ENCODE measurements around the gene HACE1.
"Not testable (repeated sequence)": the region's sequence is repeated elsewhere in the genome, so short reads cannot be mapped to it uniquely, and the experiment has no call there.

HACE1 gene

DNA sequence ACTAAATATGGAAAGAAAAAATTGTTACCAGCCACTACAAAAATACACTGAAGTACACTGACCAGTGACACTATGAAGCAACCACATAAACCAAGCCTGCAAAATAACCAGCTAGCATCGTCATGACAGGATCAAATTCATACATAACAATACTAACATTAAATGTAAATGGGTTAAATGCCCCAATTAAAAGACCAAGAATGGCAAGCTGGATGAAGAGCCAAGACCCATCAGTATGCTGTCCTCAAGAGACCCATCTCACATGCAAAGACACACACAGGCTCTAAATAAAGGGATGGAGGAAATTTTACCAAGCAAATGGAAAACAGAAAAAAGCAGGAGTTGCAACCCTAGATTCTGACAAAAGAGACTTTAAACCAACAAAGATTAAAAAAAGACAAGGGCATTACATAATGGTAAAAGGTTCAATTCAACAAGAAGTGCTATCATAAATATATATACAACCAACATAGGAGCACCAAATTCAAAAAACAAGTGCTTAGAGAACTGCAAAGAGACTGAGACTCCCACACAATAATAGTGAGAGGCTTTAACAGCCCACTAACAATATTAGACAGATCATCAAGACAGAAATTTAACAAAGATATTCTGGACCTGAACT is 104.8 kb downstream of the HACE1 start:
- Histone ChIP-seq H3K27ac (replicated peaks) (no peak overlapping the region), H3K27me3 (ENCODE audit: insufficient read depth, poor library complexity, severe bottlenecking) (no peaks in the 10 kb centered on the region), H3K4me3 (replicated peaks; ENCODE audit: insufficient read depth, low read length) (no peak overlapping the region)
- no peak for DNase-seq (ENCODE audit: low read depth in 1 of 2, low spot score in 1 of 2)
- TF ChIP-seq SPI1 (IDR thresholded peaks at IDR 0.05; ENCODE audit: borderline replicate concordance, low read depth) (no peak), GABPA (IDR thresholded peaks at IDR 0.05; ENCODE audit: low read depth) (no peak), POLR2AphosphoS5 (IDR thresholded peaks at IDR 0.05; ENCODE audit: low read depth) (no peak)
- TF ChIP-seq, protein P1, sequence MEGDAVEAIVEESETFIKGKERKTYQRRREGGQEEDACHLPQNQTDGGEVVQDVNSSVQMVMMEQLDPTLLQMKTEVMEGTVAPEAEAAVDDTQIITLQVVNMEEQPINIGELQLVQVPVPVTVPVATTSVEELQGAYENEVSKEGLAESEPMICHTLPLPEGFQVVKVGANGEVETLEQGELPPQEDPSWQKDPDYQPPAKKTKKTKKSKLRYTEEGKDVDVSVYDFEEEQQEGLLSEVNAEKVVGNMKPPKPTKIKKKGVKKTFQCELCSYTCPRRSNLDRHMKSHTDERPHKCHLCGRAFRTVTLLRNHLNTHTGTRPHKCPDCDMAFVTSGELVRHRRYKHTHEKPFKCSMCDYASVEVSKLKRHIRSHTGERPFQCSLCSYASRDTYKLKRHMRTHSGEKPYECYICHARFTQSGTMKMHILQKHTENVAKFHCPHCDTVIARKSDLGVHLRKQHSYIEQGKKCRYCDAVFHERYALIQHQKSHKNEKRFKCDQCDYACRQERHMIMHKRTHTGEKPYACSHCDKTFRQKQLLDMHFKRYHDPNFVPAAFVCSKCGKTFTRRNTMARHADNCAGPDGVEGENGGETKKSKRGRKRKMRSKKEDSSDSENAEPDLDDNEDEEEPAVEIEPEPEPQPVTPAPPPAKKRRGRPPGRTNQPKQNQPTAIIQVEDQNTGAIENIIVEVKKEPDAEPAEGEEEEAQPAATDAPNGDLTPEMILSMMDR (IDR thresholded peaks at IDR 0.05; ENCODE audit: insufficient read depth, low read length) = no peak
- TF ChIP-seq, protein P2, sequence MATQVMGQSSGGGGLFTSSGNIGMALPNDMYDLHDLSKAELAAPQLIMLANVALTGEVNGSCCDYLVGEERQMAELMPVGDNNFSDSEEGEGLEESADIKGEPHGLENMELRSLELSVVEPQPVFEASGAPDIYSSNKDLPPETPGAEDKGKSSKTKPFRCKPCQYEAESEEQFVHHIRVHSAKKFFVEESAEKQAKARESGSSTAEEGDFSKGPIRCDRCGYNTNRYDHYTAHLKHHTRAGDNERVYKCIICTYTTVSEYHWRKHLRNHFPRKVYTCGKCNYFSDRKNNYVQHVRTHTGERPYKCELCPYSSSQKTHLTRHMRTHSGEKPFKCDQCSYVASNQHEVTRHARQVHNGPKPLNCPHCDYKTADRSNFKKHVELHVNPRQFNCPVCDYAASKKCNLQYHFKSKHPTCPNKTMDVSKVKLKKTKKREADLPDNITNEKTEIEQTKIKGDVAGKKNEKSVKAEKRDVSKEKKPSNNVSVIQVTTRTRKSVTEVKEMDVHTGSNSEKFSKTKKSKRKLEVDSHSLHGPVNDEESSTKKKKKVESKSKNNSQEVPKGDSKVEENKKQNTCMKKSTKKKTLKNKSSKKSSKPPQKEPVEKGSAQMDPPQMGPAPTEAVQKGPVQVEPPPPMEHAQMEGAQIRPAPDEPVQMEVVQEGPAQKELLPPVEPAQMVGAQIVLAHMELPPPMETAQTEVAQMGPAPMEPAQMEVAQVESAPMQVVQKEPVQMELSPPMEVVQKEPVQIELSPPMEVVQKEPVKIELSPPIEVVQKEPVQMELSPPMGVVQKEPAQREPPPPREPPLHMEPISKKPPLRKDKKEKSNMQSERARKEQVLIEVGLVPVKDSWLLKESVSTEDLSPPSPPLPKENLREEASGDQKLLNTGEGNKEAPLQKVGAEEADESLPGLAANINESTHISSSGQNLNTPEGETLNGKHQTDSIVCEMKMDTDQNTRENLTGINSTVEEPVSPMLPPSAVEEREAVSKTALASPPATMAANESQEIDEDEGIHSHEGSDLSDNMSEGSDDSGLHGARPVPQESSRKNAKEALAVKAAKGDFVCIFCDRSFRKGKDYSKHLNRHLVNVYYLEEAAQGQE (IDR thresholded peaks at IDR 0.05; ENCODE audit: insufficient replicate concordance, low read depth) = no peak

DNA sequence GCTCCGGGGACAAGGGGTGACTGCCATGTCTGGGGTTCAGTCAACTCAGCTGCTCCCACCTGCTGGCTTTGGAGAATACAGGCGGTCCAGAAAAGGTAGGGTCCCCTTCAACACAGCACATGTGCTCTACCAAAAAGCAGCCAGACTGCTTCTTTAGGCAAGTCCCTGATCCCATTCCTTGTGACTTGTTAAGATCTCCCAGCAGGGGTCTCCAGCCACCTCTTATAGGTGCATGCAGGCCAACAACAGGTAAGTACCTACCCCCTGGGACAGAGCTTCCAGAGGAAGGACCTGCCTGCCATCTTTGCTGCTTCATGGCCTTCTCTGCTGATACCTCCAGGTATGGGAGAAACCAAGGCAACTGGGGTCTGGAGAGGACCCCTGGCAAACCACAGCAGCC is 106.5 kb downstream of the HACE1 start:
- no peaks in the 10 kb centered on the region for H3K27me3 ChIP-seq (ENCODE audit: insufficient read depth, poor library complexity, severe bottlenecking)
- H3K4me3 ChIP-seq (replicated peaks; ENCODE audit: insufficient read depth, low read length) = no peak overlapping the region
- no peak for TF ChIP-seq SPI1 (IDR thresholded peaks at IDR 0.05; ENCODE audit: borderline replicate concordance, low read depth)
- TF ChIP-seq GABPA (IDR thresholded peaks at IDR 0.05; ENCODE audit: low read depth) = no peak
- TF ChIP-seq, protein P2 (IDR thresholded peaks at IDR 0.05; ENCODE audit: insufficient replicate concordance, low read depth) = no peak
- H3K27ac ChIP-seq (replicated peaks) = no peak overlapping the region
- no peak for DNase-seq (ENCODE audit: low read depth in 1 of 2, low spot score in 1 of 2)

DNA sequence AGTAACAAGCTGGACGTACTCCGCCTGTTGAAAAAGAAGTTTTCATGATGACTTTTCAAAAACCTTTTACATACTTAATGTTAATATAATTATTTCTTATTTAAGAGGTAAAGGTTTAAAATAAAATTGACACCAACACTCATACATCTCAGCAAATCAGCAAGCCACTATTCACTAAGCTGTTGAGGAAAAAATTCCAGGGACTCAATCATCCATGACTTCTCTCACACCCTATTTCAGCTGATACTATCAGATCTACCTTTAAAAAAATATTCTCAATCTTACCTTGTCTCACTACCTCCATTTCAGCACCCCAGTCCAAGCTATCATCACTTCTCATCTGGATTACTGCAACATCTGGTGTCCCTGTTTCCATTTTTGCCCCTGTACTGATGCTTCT is 109.3 kb downstream of the HACE1 start:
- no peaks in the 10 kb centered on the region for H3K27me3 ChIP-seq (ENCODE audit: insufficient read depth, poor library complexity, severe bottlenecking)
- TF ChIP-seq POLR2AphosphoS5 (IDR thresholded peaks at IDR 0.05; ENCODE audit: low read depth) = no peak
- TF ChIP-seq, protein P2 (IDR thresholded peaks at IDR 0.05; ENCODE audit: insufficient replicate concordance, low read depth) = no peak
- no peak for TF ChIP-seq SPI1 (IDR thresholded peaks at IDR 0.05; ENCODE audit: borderline replicate concordance, low read depth)
- no peak for TF ChIP-seq GABPA (IDR thresholded peaks at IDR 0.05; ENCODE audit: low read depth)
- TF ChIP-seq, protein P1 (IDR thresholded peaks at IDR 0.05; ENCODE audit: insufficient read depth, low read length) = no peak
- no peak overlapping the region for H3K4me3 ChIP-seq (replicated peaks; ENCODE audit: insufficient read depth, low read length)
- DNase-seq (ENCODE audit: low read depth in 1 of 2, low spot score in 1 of 2) = no peak
- H3K27ac ChIP-seq (replicated peaks) = no peak overlapping the region

DNA sequence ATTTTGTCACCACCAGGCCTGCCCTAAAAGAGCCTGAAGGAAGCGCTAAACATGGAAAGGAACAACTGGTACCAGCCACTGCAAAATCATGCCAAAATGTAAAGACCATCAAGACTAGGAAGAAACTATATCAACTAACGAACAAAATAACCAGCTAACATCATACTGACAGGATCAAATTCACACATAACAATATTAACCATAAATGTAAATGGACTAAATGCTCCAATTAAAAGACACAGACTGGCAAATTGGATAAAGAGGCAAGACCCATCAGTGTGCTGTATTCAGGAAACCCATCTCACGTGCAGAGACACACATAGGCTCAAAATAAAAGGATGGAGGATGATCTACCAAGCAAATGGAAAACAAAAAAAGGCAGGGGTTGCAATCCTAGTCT is 120.6 kb downstream of the HACE1 start:
- DNase-seq (ENCODE audit: low read depth in 1 of 2, low spot score in 1 of 2); H3K27me3 ChIP-seq (ENCODE audit: insufficient read depth, poor library complexity, severe bottlenecking); H3K27ac ChIP-seq (replicated peaks); H3K4me3 ChIP-seq (replicated peaks; ENCODE audit: insufficient read depth, low read length): not testable (repeated sequence)

DNA sequence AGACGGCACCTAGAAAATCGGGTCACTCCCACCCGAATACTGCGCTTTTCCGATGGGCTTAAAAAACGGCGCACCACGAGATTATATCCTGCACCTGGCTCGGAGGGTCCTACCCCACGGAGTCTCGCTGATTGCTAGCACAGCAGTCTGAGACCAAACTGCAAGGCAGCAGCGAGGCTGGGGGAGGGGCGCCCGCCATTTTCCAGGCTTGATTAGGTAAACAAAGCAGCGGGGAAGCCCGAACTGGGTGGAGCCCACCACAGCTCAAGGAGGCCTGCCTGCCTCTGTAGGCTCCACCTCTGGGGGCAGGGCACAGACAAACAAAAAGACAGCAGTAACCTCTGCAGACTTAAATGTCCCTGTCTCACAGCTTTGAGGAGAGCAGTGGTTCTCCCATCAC is 122.2 kb downstream of the HACE1 start:
- not testable (repeated sequence) for H3K27ac ChIP-seq (replicated peaks); H3K4me3 ChIP-seq (replicated peaks; ENCODE audit: insufficient read depth, low read length); DNase-seq (ENCODE audit: low read depth in 1 of 2, low spot score in 1 of 2); H3K27me3 ChIP-seq (ENCODE audit: insufficient read depth, poor library complexity, severe bottlenecking)

Measured in HL-60 (cell line).